Activated T-cell treated with anti-CD3 and anti-CD28 coated beads, Interleukin-2, amount 50 U/mL, for 4 hours (primary cell): ENCODE measurements around the gene CD2AP. TPM values are rescaled to one million over a fixed set of nuclear protein-coding genes. Genes with fewer than 3 reads are reported as not detected.
"Not testable (repeated sequence)": the region's sequence is repeated elsewhere in the genome, so short reads cannot be mapped to it uniquely, and the experiment has no call there.

Experiments used
- ATAC-seq, 2 donors: fragments of 200-7000 bp; cut with Tn5 transposase; one replicate each; pipeline ENCODE4 v1.10.0; 2021
- DNase-seq: peaks from one replicate; pipeline ENCODE4 v3.0.0-alpha.2; 2020
- H3K27me3 Mint-ChIP-seq: one replicate; pipeline ENCODE4 v1.8.0; 2021; ENCODE audit warnings: low read depth, mixed read lengths
- H3K36me3 Mint-ChIP-seq: one replicate; pipeline ENCODE4 v1.8.0; 2022; ENCODE audit warnings: mixed read lengths; ENCODE audit not compliant: insufficient read depth
- H3K4me1 Mint-ChIP-seq: one replicate; pipeline ENCODE4 v1.8.0; 2021; ENCODE audit warnings: low read depth, mixed read lengths
- H3K4me3 Mint-ChIP-seq: one replicate; pipeline ENCODE4 v1.8.0; 2021; ENCODE audit warnings: mild to moderate bottlenecking, moderate library complexity, mixed read lengths
- H3K9me3 Mint-ChIP-seq: one replicate; pipeline ENCODE4 v1.8.0; 2021; ENCODE audit warnings: mixed read lengths
- total RNA-seq, 3 donors: library from RNA; stranded (reverse); gene quantifications; one replicate each; pipeline ENCODE4 v1.2.1, GENCODE V29; 2021

Gene CD2AP
- total RNA-seq, 3 donors from 2014 or later: 25.9 to 31.3 (median 28.8) TPM

- no peaks in the 10 kb centered on the region for H3K27me3 Mint-ChIP-seq
- H3K36me3 Mint-ChIP-seq: no peaks in the 10 kb centered on the region
- peaks cover 14% of the 10 kb centered on the region for H3K4me1 Mint-ChIP-seq
- ATAC-seq (no peak), DNase-seq (no peak)
- peak overlapping the region; percentile 33 for H3K4me3 Mint-ChIP-seq
- no peaks in the 10 kb centered on the region for H3K9me3 Mint-ChIP-seq
Observed at GRCh38 chr6:47631797-47632196, 154.2 kb downstream of the CD2AP start.

- no peaks in the 10 kb centered on the region for H3K27me3 Mint-ChIP-seq
- H3K4me1 Mint-ChIP-seq: peaks cover 9% of the 10 kb centered on the region
- ATAC-seq (no peak), DNase-seq (no peak)
- H3K9me3 Mint-ChIP-seq: no peaks in the 10 kb centered on the region
- H3K4me3 Mint-ChIP-seq: no peak overlapping the region
- no peaks in the 10 kb centered on the region for H3K36me3 Mint-ChIP-seq
Observed at GRCh38 chr6:47633141-47633540, 155.6 kb downstream of the CD2AP start.

- ATAC-seq (no peak), DNase-seq (no peak)
- Mint-ChIP-seq H3K4me1 (peaks cover 9% of the 10 kb centered on the region), H3K36me3 (no peaks in the 10 kb centered on the region), H3K4me3 (no peak overlapping the region), H3K9me3 (no peaks in the 10 kb centered on the region), H3K27me3 (no peaks in the 10 kb centered on the region)
Observed at GRCh38 chr6:47634210-47635047, 156.8 kb downstream of the CD2AP start.

DNA sequence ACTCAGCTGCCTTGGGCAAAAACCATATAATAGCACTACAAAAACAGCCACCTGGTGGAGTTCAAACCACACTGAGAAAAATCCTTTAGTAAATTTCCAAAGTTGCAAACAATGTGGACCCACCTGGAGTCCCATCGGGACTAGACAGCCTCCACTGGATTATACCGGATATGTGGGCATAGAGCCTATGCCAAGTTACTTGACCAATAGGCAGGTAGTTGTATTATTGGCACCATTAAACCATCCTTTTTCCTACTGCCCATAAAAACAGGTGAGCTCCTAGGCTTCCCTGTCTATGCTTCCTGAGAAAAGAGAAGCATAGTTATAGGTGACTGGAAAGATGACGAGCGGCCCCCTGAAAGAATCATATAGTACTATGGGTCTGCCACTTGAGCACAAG, 169.1 kb downstream of the CD2AP start:
- Mint-ChIP-seq H3K4me1 (no peaks in the 10 kb centered on the region), H3K36me3 (no peaks in the 10 kb centered on the region), H3K9me3 (no peaks in the 10 kb centered on the region), H3K4me3 (no peak overlapping the region), H3K27me3 (peaks cover under 1% of the 10 kb centered on the region)
- no peak for ATAC-seq
- no peak for DNase-seq

- Mint-ChIP-seq H3K27me3 (no peaks in the 10 kb centered on the region), H3K9me3 (no peaks in the 10 kb centered on the region), H3K4me3 (no peak overlapping the region), H3K4me1 (no peaks in the 10 kb centered on the region), H3K36me3 (no peaks in the 10 kb centered on the region)
- DNase-seq: no peak
- no peak for ATAC-seq
Observed at GRCh38 chr6:47647188-47647587, 169.6 kb downstream of the CD2AP start.

- ATAC-seq, H3K4me3 Mint-ChIP-seq, H3K9me3 Mint-ChIP-seq, H3K36me3 Mint-ChIP-seq, H3K4me1 Mint-ChIP-seq, H3K27me3 Mint-ChIP-seq, DNase-seq: not testable (repeated sequence)
Observed at GRCh38 chr6:47647626-47648025, 170.0 kb downstream of the CD2AP start.

GRCh38 chr6:47648031-47648430, 170.4 kb downstream of the CD2AP start:
- H3K4me1 Mint-ChIP-seq: no peaks in the 10 kb centered on the region

GRCh38 chr6:47650553-47651432, 173.2 kb downstream of the CD2AP start:
- Mint-ChIP-seq H3K9me3 (no peaks in the 10 kb centered on the region), H3K4me3 (no peak overlapping the region), H3K4me1 (no peaks in the 10 kb centered on the region), H3K36me3 (no peaks in the 10 kb centered on the region), H3K27me3 (no peaks in the 10 kb centered on the region)
- ATAC-seq: no peak
- DNase-seq: no peak

More at GRCh38 chr6:47648031-47648430, 170.4 kb downstream of the CD2AP start:
- DNase-seq: no peak
- no peaks in the 10 kb centered on the region for H3K36me3 Mint-ChIP-seq
- ATAC-seq: no peak
- H3K9me3 Mint-ChIP-seq: no peaks in the 10 kb centered on the region
- no peak overlapping the region for H3K4me3 Mint-ChIP-seq
- H3K27me3 Mint-ChIP-seq: no peaks in the 10 kb centered on the region

DNA sequence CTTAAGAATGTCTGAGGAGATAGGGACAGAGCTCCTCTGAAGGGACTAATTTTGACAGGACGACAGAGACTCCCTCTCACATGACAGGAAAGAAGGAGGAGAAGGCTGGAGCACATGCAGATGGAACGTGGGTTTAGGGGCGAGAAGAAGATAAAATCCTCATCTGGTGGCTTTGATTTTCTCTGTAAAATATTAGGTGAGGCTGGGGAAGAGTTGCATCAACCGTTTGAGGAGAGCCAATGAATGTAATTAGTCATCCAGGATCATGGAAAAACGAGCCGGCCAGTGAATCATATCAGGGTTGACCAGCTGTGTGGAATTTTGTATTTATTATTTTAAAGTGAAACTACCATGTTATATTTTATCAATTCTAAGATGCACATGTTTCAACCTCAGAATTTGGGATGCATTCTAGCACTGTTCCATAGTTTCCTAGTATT, 173.9 kb downstream of the CD2AP start:
- no peak overlapping the region for H3K4me3 Mint-ChIP-seq
- no peaks in the 10 kb centered on the region for H3K9me3 Mint-ChIP-seq
- no peak for ATAC-seq
- no peaks in the 10 kb centered on the region for H3K27me3 Mint-ChIP-seq
- H3K36me3 Mint-ChIP-seq: no peaks in the 10 kb centered on the region
- DNase-seq: no peak
- no peaks in the 10 kb centered on the region for H3K4me1 Mint-ChIP-seq

GRCh38 chr6:47653706-47654105, 176.1 kb downstream of the CD2AP start:
- DNase-seq (no peak), ATAC-seq (no peak)
- Mint-ChIP-seq H3K4me1 (no peaks in the 10 kb centered on the region), H3K4me3 (no peak overlapping the region), H3K9me3 (no peaks in the 10 kb centered on the region), H3K27me3 (no peaks in the 10 kb centered on the region), H3K36me3 (no peaks in the 10 kb centered on the region)

- no peaks in the 10 kb centered on the region for H3K36me3 Mint-ChIP-seq
- H3K4me3 Mint-ChIP-seq: no peak overlapping the region
- H3K9me3 Mint-ChIP-seq: no peaks in the 10 kb centered on the region
Observed at GRCh38 chr6:47654255-47654654, 176.7 kb downstream of the CD2AP start.

GRCh38 chr6:47655719-47656595, 178.4 kb downstream of the CD2AP start:
- H3K4me3 Mint-ChIP-seq: no peak overlapping the region
- H3K4me1 Mint-ChIP-seq: no peaks in the 10 kb centered on the region
- no peaks in the 10 kb centered on the region for H3K27me3 Mint-ChIP-seq
- H3K36me3 Mint-ChIP-seq: no peaks in the 10 kb centered on the region
- no peaks in the 10 kb centered on the region for H3K9me3 Mint-ChIP-seq
- ATAC-seq: peak; percentile 85 to 93
- DNase-seq: peak; percentile 12

More at GRCh38 chr6:47654255-47654654, 176.7 kb downstream of the CD2AP start:
- no peak for ATAC-seq
- H3K4me1 Mint-ChIP-seq: no peaks in the 10 kb centered on the region
- DNase-seq: no peak
- no peaks in the 10 kb centered on the region for H3K27me3 Mint-ChIP-seq

DNA sequence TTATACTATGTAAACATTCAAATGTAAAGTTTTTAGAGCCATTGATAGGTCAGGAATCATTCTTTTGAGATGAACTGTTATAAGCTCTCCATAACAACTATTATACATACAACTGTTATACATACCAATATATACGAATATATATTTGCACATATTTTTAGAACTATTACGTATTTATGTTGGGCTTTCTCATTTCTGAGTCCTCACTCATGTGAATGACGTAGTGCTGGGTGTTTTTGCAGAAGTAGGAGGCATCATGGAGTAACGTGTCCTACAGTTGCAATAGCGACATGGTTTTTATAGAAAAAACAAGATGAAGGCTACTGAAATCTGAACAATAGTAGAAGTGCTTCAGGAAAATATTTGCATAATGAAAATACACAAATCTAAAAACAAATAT, 184.4 kb downstream of the CD2AP start:
- peaks cover 13% of the 10 kb centered on the region for H3K27me3 Mint-ChIP-seq
- no peak overlapping the region for H3K4me3 Mint-ChIP-seq
- ATAC-seq: no peak
- H3K4me1 Mint-ChIP-seq: no peaks in the 10 kb centered on the region
- H3K9me3 Mint-ChIP-seq: no peaks in the 10 kb centered on the region
- no peak for DNase-seq
- H3K36me3 Mint-ChIP-seq: no peaks in the 10 kb centered on the region
